DMS 273 (cell line): ENCODE measurements around the gene DCTN1.
"Not testable (repeated sequence)": the region's sequence is repeated elsewhere in the genome, so short reads cannot be mapped to it uniquely, and the experiment has no call there.

Source experiments
- DNase-seq: peaks from one replicate; lab custom pipeline; 2025; ENCODE audit not compliant: unreplicated experiment; lab: John Stamatoyannopoulos, UW

DCTN1 gene

DNA sequence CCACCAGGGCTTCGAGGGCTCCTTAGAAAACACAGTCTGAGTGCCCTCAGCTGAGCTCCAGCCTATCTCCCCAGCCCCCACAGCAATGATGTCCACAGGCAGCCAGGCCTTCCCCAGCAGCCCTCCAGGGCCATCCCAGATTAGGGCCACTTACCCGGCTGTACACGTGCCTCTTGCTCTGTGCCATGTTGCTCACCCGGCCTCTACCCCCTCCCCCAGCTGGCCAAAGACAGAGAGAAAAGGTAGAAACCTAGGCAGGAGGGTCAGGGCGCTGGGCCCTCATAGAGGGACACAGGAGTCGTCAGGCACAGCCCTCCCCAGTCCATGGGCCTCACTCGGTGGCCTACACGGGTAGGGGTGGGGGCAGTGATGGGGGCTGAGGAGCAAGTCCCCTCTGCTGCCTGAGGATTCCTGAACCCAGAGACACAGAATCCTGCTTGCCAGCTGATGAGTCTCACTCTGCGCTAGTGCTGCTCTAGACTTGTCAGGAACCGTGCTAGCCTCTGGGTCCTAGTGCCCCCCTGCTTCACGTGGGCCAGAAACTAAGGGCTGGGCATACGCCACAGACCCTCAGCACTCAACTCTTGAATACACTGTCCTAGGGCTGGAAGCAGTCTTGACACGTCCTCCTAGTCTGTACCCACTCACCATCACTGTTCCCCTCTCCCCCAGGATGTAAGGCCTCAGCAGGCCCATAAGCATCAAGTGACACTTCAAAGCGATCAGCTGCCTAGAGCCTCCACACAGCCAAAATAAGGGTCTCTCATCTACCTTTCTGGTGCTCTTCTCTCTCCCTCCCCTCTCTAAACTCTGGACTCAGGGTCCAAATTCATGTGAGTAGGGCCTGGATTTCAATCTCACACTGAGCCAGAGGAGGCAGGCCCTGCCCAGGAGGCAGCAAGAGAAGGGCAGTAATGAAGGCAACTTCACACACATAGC is at the start of gene DCTN1:
DCTN1 (minus strand) TSS at position 461 of the 939 bp plus-strand sequence; CDS start at position 187, 274 bp downstream.
- peak; percentile 51 for DNase-seq

DNA sequence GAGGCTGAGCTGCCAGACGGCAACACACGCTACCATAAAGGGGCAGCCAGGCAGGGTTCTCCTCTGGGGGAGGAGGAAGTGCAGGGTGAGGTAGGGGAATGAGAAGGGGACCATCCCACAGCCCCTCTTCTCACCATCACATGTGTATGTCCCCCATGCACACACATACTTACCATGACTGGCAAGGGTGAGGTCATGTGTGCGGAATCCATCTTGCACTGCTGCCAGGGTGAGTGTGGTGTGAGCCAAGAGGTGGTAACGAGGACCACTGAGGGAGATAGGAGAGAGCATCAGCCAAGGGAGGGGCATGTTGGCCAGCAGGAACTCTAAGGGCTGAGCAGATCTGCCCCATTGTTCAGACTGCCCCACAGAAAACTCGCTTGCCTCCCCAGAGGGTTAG is 48.6 kb upstream of the DCTN1 start:
- DNase-seq, result no peak

DNA sequence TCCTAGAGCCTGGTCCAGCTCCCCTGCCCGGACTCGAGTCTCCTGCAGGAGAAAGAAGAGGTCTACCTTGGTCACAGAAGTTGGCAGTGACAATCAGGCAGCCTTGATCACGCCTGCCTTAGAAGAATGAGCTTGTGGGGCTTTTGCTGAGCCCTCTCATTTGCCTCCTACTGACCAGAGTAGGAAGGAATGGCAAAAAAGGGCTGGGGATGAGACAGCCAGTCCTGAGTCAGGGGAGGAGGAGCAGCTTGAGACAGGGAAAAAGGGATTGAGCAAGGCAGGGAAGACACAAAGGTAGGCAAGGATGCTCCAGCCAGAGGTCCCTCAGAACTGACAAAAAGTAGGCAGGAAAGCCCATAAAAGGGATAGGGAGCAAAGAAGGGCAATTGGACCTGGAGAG is 47.4 kb upstream of the DCTN1 start:
- DNase-seq, result no peak

DNA sequence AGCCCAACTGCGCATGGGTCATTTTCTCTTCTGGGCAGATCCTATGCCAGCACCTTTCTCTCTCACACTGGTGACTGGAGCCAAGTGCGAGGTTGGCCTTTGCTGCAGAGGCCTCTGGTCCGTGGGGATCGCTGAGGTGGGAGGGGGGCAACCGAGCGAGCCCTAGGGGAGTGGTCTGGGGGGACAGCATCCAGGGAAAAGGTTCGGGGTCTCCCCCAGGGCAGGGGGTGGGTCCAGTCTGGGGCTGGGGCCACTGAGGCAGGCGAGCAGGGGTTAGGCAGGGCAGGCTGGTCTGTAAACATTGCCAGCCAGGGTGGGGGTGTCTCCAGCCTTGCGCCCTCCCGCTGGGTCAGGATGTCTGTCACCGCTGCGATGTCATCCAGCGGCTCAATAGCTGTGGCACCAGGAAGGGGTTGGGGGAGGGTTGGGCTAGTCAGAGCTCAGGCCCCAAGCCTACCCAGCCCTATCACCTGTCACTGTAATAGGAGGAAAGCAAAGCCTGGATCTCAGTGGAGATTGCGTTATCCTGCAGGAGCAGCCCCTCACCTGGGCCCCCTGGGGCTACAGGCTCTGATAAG is 46.2 kb upstream of the DCTN1 start:
- no peak for DNase-seq

- no peak for DNase-seq
Observed at GRCh38 chr2:74425523-74425922, 45.4 kb upstream of the DCTN1 start.

- DNase-seq, result no peak
Observed at GRCh38 chr2:74424995-74425406, 44.9 kb upstream of the DCTN1 start.

DNA sequence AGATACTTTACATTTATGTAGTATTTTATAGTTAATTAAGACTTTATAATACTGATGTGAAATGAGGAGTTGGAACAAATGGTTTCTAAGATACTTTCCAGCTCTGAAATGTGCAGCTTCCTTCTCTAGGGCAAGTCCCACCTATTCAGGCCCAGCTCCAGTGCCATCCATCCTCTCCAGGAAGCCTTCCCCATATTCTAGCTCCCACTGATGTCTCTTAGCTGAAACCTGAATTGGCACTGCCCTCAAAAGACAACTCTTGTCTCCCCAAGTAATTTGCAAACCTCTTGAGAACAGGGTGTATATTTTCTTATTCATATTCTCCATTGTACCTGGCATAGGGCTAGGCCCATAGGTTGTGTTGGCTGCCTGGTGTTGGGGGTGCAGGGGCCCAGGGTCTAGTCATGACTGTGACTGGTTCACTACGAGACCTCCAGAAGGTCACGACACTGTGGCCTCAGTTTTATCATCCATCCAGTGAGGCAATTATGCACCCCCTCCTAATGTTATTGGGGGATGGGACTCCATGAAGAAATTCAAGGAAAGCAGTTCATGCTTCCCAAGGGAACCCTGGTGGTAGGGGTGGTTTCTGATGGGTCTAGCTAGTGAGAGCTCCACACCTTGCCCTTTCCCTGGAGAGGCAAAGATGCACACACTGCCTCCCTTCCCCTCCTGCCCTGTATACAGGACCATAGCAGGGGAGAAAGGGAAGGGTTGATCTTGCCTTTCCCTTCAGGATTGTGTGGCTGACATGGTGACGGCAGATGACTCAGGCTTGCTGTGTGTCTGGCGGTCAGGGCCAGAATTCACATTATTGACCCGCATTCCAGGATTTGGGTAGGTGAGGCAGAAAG is 44.3 kb upstream of the DCTN1 start:
- no peak for DNase-seq

- no peak for DNase-seq
Observed at GRCh38 chr2:74423231-74424095, 43.4 kb upstream of the DCTN1 start.

GRCh38 chr2:74421221-74421870 is 41.2 kb upstream of the DCTN1 start, which contains the start of the genes C2orf81 and WDR54:
Gene C2orf81 (minus strand): TSS chr2:74421619. CDS start chr2:74421560, 59 bp downstream.
Gene WDR54 (plus strand): TSS chr2:74421730. CDS start chr2:74422154, 424 bp downstream.
- peak; percentile 98 for DNase-seq

DNA sequence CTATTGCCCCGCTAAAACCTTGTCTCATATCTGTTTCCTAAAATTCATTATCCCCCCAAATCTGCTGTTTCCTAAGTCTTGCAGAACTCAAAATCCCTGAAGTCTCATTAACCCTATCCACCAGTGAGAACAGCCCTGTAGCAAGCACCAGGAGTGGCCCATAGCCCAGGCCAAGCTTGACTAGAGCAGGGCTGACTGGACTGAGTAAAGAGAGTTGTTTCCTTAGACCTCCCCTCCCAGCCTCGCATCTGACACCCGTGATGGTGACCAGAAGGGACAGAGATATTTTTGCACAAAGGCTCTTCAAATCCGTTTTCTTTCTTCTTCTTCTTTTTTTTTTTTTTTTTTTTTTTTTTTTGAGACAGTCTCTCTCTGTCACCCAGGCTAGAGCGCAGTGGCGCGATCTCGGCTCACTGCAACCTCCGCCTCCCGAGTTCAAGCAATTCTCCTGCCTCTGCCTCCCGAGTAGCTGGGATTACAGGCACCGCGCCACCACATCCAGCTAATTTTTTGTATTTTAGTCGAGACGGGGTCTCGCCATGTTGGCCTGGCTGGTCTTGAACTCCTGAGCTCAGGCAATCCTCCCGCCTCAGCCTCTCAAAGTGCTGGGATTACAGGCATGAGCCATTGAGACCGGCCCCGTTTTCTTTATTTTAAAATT is 40.5 kb upstream of the DCTN1 start:
- not testable (repeated sequence) for DNase-seq

DNA sequence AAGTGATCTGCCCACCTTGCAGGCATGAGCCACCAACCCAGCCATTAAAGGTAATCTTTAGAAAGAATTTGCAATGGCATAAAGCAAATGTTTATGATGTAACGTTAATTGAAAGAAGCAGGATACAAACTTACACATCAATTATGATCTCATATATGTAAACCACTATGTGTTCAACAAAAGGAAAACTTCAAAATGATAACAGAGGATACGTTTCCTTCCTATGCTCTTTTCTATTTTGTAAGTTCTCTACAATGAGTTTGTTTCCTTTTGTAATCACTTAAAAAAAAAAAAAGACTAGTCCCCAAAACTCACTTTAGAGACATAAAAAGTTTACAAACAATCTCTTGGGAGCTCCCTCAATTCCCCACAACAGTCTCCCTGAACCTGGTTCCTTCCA is 39.9 kb upstream of the DCTN1 start:
- DNase-seq, result no peak

GRCh38 chr2:74419345-74419744 is 39.2 kb upstream of the DCTN1 start:
- DNase-seq, result no peak

GRCh38 chr2:74418312-74418711 is 38.2 kb upstream of the DCTN1 start:
- no peak for DNase-seq

GRCh38 chr2:74417763-74418162 is 37.7 kb upstream of the DCTN1 start:
- DNase-seq, result no peak

GRCh38 chr2:74417197-74417596 is 37.1 kb upstream of the DCTN1 start:
- DNase-seq, result no peak

DNA sequence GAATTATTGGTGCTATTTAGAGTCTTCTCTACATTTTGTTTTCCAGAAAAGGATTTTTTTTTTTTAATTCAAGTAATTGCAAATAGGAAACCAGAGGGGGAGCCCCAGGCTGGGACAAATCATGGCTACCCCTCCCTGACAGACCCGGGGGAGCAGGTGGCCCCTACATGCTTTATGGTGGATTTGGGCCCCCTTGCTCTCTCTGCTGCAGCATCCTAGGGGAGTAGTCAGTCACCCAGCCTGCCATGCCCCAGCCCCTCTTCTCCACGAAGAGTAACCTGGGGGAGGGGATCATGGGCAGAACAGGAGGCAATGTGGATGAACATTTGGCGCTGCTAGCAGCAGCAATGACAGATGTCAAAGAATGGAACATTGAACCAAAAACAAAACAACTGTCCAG is 36.7 kb upstream of the DCTN1 start:
- peak; percentile 51 for DNase-seq

DNA sequence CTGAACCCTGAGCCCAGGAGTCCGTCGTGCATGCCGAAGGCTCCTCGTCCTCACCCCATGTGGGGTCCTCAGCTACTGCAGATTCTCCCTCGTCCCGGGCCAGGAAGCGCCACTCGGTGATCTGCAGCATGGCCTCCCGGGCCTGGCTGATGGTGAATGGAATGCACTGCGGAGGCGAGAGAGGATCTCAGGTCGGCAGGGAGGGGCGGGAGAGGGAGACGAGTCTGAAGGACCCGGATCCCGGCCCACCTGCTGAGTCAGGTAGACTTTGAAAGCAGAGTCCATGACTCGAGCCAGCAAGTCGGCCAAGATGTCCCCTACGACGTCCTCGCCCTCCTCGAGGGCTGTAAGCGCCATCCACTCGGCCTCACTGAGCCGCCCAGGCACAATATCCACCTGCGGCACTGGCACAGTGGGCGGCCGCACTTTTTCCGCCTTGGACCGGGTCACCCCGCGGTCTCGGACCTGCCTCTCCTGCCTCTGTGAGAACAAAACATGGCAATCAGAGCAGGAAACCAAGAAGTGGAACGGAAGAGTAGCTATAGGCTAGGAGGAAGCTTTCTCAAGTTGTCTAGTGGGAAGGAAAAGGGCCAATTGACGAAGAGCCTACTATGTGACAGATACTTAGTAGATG is 35.8 kb upstream of the DCTN1 start:
- DNase-seq, result no peak

- no peak for DNase-seq
Observed at GRCh38 chr2:74414881-74415761, 35.0 kb upstream of the DCTN1 start.
